Bone marrow (tissue), 2 donors: ENCODE results near the gene NXPE3.
"Not testable (repeated sequence)": the region's sequence is repeated elsewhere in the genome, so short reads cannot be mapped to it uniquely, and the experiment has no call there.

ENCODE experiments used
- DNase-seq, 2 donors: peaks; one replicate each; lab custom pipeline; 2025; lab: John Stamatoyannopoulos, UW

The NXPE3 gene

GRCh38 chr3:101851850-101852714, 73.1 kb downstream of the NXPE3 start:
- no peak for DNase-seq

GRCh38 chr3:101852983-101853840, 74.2 kb downstream of the NXPE3 start:
- DNase-seq: no peak

GRCh38 chr3:101853982-101854381, 75.0 kb downstream of the NXPE3 start:
- DNase-seq: no peak

- no peak for DNase-seq
These were observed 75.7 kb downstream of the NXPE3 start for GRCh38 chr3:101854608-101855304.

- no peak for DNase-seq
These were observed 78.3 kb downstream of the NXPE3 start for GRCh38 chr3:101857301-101857741.

- DNase-seq: no peak
These were observed 79.5 kb downstream of the NXPE3 start for GRCh38 chr3:101858464-101859030.

GRCh38 chr3:101859882-101860448, 81.0 kb downstream of the NXPE3 start:
- no peak for DNase-seq

- no peak for DNase-seq
These were observed 82.3 kb downstream of the NXPE3 start for GRCh38 chr3:101861212-101861788.

GRCh38 chr3:101861789-101862415, 82.9 kb downstream of the NXPE3 start:
- no peak for DNase-seq

- DNase-seq: no peak
These were observed 83.6 kb downstream of the NXPE3 start for GRCh38 chr3:101862416-101863165.

- not testable (repeated sequence) for DNase-seq
These were observed 85.9 kb downstream of the NXPE3 start for GRCh38 chr3:101864926-101865325.

GRCh38 chr3:101865751-101866509, 86.9 kb downstream of the NXPE3 start:
- DNase-seq: no peak

- no peak for DNase-seq
These were observed 88.5 kb downstream of the NXPE3 start for GRCh38 chr3:101867511-101867910.

- DNase-seq: no peak
These were observed 89.0 kb downstream of the NXPE3 start for GRCh38 chr3:101867996-101868395.

GRCh38 chr3:101868534-101869464, 89.8 kb downstream of the NXPE3 start:
- DNase-seq: no peak

GRCh38 chr3:101870138-101870537, 91.1 kb downstream of the NXPE3 start:
- no peak for DNase-seq

GRCh38 chr3:101873619-101874018, 94.6 kb downstream of the NXPE3 start:
- DNase-seq: no peak

GRCh38 chr3:101876142-101876541, 97.1 kb downstream of the NXPE3 start:
- no peak for DNase-seq
